GM21526 (cell line): ENCODE results near the gene MBTPS1.

Experiments used
- ATAC-seq: cut with Tn5 transposase; IDR thresholded peaks from one replicate; pipeline ENCODE4 v1.9.1; 2021; ENCODE audit warnings: moderate library complexity; ENCODE audit not compliant: unreplicated experiment, low FRiP score

Gene MBTPS1

DNA sequence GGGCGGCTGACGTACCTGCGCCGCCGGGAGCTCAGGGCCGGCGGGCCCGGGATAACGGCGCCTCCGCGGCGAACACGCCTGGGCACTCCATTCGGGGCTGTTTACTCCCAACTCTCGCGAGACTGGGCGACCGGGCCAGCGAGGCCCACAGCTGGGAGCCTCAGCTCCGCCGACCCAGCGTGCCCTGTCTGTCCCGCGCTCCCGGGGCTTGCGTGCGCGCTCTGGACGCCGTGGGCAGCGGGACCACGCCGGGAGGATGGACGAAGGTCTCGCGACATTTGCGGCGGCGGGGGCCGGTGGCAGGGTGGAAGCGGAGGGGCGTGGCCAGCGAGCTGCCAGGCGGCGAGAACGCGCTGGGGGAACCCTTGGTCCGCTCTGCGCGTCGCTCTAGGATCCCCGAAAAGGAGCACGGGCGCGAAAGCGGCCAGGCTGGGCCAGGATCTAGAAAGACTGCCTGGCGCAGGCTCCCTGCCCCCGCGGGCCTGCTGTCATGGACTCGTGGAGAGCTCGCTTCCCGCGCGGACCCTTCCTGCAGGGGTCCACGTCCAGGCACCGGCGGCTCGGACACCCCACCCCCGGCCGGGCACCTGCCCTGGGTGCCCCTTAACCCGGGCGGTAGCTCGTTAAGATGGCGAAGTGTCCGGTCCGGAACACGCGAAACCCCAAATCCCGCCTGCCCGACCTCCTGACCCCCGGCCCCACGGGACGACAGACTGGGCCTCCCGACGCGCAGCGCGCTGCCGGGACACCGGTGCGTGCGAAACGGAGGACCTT lies at the start of gene MBTPS1:
Gene MBTPS1, minus strand, starts transcription at position 223 of the 774 bp plus-strand sequence. CDS start 15,159 bp downstream, outside the sequence.
- ATAC-seq = peak; percentile 85

DNA sequence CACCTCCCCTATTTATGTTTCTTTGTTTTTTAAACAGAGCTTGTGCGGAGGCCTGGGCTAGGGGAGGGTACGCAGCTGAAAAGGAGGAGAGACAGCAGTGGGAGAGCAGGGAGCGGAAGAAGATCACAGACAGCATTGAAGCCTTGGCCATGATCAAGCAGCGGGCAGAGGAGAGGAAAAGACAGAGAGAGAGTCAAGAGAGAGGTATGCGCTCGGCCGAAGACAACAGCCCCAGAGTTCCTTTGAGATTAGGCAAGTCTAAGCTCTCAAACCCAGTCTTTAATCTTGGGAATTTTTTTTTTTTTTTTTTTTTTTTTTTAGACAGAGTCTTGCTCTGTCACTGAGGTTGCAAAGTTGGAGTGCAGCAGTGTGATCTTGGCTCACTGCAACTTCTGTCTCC lies 49.0 kb upstream of the MBTPS1 start:
- no peak for ATAC-seq

DNA sequence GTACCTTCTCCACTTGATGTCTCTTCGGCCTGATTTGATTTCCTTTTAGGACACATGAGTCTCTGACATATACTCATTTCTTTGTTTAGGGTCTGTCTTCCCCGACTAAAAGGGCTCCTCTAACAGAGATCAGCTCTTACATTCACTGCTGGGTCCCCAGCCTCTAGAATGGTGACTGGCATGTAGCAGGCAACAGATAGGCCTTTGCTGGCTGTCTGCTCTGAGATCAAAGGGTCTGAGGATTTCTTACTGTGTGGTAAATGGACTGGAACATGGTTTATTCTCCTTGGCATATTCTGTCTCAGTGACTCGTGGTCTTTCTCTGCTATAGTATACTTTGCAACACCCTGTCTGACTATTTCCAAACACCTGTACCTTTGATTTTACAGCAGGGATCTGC lies 45.1 kb upstream of the MBTPS1 start:
- no peak for ATAC-seq

DNA sequence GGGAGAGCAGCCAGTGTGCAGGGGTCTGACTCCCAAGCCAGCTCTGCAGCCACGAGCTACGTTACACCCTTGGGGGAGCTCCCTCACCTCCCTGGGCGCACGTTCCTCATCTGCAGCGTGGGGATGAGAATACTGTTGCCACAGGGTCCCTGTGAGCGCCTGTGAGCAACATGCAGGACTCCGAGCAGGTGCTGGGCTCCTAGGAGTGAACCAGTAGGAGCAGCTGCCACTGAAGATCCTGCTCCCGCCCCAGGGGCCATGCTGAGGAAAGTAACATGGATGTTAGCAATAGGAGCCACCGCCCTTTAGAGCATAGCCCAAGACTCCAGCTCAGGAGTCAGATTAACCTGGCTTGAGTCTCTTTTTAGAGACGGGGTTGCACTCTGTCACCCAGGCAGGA lies 44.3 kb upstream of the MBTPS1 start:
- ATAC-seq = no peak

DNA sequence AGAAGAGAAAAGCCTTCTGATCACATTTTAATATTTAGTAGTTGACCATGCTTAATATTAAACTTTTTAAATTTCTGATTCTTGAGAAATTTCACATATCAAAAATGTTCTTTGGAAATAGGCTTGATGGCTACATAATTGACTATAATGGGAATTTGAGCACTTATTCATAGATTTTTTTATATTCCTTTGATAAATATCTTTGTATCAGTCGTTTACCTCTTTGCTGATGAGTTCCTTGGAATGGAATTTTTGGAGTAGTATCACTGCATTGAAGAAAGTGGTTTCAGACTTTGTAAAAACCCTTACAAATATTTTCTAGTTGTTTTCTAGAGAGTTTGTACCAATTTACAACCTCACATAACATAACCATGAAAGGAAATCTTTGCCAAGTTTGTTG lies 43.1 kb upstream of the MBTPS1 start:
- no peak for ATAC-seq

DNA sequence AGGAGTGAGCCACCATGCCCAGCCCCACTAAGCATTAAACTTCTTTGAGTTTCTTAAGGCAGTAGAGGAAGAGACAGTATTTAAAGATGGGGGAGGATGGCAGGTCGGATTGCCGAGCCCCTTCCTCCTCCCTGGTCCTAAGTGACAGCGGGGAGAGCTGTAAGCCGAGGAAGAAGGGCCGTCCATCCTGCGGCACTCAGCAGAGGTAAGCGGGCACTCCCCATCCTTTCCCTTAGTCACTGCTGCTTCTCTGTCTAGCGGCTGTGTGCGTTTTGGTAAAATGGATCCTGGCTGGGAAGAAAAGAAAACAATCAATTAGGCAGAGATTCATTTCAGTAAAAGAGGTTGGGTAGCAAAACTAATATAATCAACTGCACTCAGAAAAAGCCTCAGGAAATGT lies 42.3 kb upstream of the MBTPS1 start:
- ATAC-seq = no peak

DNA sequence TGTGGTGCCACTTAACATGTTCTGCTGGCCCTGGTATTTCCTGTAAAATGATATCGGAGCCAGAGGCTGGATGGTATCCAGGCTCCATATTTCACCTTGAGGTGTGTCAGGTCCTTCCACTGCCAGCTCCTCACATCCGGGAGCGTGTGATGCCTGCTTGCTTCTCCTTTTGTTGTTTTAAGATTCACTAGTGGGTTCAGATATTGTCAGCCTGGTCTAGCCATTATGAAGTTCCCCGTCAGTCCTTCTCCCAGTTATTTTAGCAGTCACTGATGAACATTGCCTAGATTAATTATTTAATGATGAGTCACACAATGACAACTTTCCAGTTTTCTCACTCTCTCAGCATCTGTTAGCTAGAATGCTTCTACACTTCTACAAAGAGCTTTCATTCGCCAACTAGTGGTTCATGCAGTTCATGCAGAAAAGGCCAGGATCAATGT lies 39.6 kb upstream of the MBTPS1 start:
- no peak for ATAC-seq

DNA sequence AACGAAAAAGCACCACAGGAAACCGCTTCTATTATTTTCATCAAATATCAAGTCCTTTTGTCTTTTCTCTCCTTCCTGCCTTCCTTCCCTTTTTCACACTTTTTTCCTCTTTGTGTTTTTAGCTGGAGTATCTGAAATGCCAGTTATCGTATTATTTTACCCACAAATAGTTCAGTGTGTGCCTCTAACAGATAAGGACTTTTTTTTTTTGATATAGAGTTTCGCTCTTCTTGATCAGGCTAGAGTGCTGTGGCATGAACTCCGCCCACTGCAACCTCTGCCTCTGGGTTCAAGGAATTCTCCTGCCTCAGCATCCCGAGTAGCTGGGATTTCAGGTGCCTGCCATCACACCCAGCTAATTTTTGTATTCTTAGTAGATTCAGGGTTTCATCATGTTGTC lies 39.0 kb upstream of the MBTPS1 start:
- no peak for ATAC-seq

DNA sequence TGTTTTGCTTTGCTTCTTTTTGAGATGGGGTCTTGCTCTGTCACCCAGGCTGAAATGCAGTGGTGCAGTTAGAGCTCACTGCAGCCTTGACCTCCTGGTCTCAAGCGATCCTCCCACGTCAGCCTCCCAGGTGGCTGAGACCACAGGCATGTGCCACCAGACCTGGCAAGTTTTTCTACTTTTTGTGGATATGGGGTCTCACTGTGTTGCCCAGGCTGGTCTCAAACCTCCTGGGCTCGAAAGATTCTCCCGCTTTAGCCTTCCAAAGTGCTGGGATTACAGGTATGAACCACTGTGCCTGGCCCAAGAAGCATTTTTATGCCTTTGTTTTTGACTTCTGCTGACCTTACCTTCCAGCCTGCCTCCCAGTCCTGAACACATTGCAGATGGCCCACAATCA lies 38.5 kb upstream of the MBTPS1 start:
- no peak for ATAC-seq

DNA sequence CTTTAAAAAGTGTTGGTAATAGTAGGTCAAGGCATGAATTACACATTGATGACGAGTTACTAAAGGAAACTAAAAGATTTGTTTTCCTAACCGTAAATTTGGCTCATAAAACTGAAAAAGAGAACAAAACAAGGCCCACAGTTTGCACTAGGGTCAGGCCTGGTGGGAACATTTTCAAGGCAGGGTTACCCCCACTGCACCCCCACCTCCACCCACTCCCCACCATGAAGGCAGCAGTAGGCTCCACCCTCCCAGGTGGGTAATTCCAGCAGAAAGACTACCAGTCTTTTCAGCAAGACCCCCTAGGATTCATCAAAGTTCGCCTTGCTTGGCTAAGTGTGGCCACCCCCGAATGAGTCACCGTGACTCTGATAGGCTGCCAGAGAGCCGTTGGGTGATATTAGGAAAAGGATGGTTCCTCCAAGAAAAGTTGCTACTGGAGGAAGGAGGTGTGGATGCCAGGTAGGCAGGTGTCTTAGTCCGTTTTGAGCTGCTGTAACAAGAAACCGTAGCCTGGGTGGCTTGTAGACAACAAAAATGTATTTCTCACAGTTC lies 37.0 kb upstream of the MBTPS1 start:
- ATAC-seq = no peak

DNA sequence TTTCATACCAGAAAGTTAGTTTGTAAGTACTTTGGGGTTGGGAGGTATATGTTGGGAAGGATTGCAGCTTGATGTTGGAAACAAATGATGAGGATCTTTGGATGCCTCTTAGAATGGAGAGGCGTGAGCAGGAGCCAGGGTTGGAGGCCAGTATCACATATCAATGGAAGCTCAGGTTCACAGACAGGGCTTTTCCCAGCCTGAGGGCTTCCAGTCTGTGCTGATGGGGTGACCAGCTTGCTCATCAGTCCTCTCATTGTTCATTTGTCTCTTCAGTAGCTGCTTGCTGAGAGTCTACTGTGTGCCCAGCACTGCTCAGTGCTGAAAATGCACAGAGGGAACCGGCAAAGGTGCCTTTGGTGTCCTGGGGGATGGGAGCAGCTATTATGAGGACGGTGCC lies 34.2 kb upstream of the MBTPS1 start:
- no peak for ATAC-seq

DNA sequence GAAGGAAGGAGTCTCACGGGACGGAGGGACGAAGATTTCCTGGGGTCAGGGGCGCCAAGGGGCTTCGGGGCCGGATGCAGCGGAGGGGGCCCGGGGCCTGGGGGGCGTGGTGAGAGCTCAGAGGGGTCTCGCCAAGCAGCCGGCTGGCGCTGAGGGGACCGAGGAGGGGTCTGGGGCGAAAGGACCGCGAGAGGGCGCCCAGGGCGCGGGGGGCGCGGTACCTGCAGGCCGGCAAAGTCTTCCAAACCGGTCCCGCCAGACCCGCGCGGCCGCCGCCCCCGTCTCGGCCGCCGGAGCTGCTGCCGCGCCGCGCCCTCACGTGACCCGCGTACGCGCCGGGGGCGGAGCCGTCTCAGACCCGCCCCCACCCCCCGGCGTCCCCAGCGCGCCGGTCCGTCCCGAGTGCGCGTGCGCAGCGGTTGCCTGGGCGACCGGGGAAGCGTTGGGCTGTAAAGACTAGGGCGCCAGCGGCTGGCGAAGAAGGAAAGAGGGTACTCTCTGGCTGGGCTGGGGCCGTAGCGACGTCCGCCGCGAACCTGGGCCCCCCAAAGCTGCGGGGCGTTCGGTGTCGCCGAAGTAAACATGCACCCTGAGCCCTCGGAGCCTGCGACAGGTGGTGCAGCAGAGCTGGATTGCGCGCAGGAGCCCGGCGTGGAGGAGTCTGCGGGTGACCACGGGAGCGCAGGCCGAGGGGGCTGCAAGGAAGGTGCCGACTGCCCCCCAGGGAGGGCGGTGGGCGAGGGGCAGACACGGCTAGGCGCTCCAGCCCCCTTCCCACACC lies 28.3 kb upstream of the MBTPS1 start, which contains the start of the genes DNAAF1 and HSDL1:
Gene DNAAF1, plus strand, starts transcription at position 450 of the 781 bp plus-strand sequence. Its CDS starts 133 bp downstream, at position 583.
Gene HSDL1, minus strand, starts transcription at position 319 of the 781 bp plus-strand sequence. CDS start 13,856 bp downstream, outside the sequence.
- ATAC-seq = peak; percentile 73

DNA sequence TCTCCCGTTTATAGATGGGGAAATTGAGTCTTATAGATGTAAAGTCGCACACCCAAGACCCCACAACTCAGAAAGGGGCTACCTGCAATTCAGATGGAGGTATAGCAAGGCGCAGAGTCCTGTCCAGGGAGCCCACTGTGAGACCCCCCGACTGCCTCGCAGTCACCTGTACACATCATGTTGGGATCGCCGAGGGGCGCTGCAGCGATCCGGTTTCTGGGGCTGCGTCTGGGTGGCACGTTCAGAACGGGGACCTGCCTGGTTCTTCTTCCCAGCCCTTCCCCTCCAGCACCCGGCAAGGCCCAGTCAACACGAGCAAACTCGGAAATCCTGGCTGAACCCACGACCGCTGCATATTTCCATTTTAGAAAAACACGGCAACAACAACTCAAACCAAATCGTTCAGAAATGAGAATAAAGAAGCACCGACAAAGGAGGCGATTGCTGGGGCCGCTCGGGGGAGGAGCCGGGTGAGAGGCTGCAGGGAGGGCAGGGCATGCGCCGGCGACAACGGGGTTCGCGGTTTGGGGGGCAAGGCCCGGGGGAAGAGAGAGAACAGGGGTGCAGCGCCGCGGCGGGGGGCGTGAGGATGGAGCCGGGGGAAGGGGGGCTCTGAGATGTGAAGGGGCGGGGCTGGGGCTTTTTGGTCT lies 27.6 kb upstream of the MBTPS1 start:
- ATAC-seq = peak; percentile 26

DNA sequence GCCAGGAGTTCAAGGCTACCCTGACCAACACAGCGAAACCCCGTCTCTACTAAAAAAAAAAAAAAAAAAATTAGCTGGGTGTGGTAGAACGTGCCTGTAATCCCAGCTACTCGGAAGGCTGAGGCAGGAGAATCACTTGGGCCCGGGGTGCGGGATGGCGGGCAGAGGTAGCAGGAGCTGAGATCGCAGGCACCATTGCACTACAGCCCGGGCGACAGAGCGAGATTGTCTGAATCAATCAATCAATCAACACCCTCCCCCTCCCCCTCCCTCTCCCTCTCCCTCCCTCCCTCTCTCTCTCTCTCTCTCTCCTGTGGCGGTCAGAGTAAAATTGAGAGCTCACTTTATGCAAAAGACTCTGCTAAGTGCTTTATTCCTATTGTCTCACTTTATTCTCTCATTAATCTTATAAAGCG lies 27.1 kb upstream of the MBTPS1 start:
- no peak for ATAC-seq

DNA sequence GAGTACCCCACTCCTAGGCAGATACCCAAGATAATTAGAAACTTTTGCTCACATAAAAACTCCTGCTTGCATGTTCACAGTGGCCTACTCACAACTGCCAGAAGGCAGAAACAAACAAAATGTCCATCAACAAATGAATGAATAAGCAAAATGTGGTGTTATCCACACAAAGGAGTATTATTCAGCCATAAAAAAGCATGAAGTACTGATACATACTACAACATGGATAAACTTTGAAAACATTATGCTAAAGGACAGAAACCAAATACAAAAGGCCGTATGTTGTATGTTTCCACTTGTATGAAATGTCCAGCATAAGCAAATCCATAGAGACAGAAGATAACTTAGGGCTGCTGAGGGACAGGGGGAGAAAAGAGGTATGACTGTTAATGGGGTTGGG lies 26.3 kb upstream of the MBTPS1 start:
- no peak for ATAC-seq

DNA sequence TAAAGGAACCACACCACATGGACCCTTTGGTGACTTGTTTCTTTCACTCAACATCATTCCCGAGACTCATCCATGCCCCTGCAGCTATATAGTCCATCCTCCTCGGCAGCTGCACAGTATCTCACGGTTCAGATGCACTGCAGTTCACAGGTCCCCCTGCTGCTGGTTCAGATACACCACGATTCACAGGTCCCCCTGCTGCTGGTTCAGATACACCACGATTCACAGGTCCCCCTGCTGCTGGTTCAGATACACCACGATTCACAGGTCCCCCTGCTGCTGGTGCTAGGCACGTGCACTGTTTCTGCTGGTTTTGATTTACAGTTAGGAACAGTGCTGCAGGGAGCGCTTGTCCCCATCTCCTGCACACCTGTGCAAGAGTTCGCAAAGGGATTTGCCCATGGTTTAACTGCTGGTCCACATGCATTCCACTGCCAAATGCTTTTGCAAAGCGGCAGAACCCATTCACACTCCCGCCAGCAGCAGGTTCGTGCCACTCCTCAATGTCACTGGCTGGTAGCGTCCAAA lies 24.5 kb upstream of the MBTPS1 start:
- ATAC-seq = no peak

DNA sequence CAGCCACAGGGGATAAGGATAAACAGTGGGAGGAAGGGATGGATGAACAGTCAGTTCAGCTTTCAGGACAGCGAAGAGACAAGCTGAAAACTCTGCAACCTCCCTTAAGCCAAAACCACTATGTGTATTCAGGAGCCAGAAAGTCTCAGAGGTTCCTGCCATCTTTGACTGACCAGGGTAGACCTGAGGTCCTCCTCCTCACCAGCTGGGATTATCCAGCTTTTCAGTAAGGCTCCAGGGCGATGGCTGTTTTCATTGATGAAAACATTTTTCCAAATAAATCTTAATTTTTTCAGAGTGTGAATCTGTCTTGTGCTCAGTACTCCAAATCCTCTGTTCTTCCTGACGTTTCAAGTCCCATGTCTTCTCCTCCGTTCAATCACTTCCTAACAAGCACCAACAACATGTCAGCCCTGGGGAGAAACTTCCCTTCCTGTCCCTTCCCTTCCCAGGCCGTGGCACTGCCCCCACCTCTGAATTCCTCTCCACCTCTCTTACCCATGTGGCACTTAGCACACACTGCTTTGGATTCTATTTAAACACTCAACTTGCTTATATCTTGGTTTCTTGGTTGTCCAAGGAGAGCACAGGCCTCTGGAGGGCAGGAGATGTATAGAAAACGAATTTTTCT lies 23.0 kb upstream of the MBTPS1 start:
- no peak for ATAC-seq

DNA sequence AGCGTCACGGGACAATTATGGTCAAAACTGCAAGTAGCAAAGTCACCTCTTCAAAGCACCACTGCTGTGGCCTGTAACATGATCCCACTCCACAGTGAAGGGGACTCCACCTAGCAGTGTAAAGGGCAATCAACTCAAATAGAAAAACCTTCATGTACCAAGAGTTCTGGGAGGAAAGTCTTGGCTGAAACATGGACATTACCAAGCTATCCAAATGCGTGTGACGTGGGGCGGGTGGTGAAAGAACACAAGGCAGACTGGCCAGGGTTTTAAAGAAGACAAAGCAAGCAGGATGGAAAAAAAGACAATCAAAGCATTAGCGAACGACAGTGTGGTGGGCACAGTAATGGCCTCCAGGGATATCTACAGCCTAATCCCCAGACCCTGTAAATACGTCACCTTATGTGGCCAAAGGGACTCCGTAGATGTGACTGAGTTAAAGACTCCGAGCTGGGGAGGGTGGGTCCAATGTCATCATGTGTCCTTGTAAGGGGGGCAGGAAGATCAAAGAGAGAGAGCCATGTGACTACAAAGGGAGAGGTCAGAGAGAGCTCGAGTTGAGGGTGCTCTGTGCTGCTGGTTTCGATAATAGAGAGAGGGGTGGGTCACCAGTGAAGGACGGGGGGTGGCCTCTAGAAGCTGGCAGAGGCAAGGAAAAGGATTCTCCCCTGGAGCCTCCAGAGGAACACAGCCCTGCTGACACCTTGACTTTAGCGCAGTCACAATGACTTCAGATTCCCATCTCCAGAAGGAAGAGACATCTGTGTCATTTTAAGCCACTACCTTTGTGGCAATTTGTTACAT lies 22.3 kb upstream of the MBTPS1 start:
- ATAC-seq = no peak

DNA sequence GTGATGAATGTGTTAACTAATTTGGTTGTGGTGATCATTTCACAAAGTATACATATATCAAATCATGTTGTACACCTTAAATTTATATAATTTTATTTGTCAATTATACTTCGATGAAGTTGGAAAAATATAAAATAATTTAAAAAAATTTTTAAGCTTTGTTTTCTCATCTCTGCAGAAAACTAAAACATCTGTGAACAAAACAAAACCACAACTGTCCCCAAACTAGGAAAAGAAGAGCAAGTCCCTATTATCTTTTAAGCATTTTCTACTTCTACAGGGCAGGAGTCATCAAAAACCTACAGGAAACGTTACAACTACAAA lies 21.7 kb upstream of the MBTPS1 start:
- no peak for ATAC-seq
